ENCODE data around the gene NRG3.

NRG3 gene

DNA sequence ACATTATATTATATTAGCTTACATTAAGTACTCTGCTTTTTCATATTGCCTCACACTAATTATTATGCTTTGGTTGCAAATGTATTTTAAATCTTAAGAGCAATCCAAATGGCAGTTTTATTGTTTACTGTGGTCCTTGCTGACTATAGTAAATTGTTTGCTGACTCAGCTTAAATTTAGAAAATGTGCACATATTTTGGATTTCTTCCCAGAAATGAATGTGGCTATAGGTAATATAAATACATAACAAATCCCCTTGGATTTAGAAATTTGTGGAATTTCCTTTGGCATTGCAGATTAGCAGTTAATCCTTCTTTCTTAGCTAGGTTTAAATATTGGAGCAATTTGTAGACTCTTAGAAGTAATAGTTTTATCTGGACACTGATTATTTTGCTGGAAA is 565.8 kb downstream of the NRG3 start:
- Histone ChIP-seq H3K27ac (ENCODE audit: low read length) (no peak overlapping the region), H3K36me3 (ENCODE audit: control insufficient read depth in 1 of 2, insufficient read depth in 2 of 2, low read length in 2 of 2) (no peaks in the 10 kb centered on the region), H3K4me1 (ENCODE audit: control insufficient read depth in 1 of 2, insufficient read depth in 2 of 2, low read length in 2 of 2) (no peaks in the 10 kb centered on the region), H3K9me3 (ENCODE audit: control insufficient read depth in 1 of 2, low read length in 2 of 2) (peaks cover 0 to 4% of the 10 kb centered on the region in 2 donors), H3K27me3 (ENCODE audit: low read depth, low read length) (no peaks in the 10 kb centered on the region), H3K4me3 (ENCODE audit: low read depth in 1 of 2, low read length in 2 of 2) (no peak overlapping the region)

DNA sequence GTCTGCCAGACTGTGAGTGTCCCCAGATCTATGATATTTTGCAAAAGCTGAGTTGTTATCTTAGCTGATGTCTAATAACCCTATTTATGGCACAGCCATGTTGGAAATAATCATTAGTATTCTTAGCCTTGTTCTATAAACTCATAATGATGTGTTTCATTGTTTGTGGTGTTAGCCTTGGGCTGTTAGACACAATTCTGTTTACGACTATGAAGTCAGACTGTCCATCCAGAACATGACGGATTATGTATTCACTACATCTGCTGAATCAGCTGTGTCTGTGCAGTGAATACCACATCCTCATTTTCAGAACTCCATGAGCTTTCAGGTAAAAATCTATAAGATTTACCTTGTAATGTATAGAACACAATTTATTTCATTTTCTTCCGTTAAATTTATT is 577.1 kb downstream of the NRG3 start:
- no peaks in the 10 kb centered on the region for H3K4me1 ChIP-seq (ENCODE audit: control insufficient read depth in 1 of 2, insufficient read depth in 2 of 2, low read length in 2 of 2)
- no peak overlapping the region for H3K27ac ChIP-seq (ENCODE audit: low read length)
- H3K9me3 ChIP-seq (ENCODE audit: control insufficient read depth in 1 of 2, low read length in 2 of 2), result no peaks in the 10 kb centered on the region
- no peak overlapping the region for H3K4me3 ChIP-seq (ENCODE audit: low read depth in 1 of 2, low read length in 2 of 2)
- H3K36me3 ChIP-seq (ENCODE audit: control insufficient read depth in 1 of 2, insufficient read depth in 2 of 2, low read length in 2 of 2), result no peaks in the 10 kb centered on the region
- no peaks in the 10 kb centered on the region for H3K27me3 ChIP-seq (ENCODE audit: low read depth, low read length)

DNA sequence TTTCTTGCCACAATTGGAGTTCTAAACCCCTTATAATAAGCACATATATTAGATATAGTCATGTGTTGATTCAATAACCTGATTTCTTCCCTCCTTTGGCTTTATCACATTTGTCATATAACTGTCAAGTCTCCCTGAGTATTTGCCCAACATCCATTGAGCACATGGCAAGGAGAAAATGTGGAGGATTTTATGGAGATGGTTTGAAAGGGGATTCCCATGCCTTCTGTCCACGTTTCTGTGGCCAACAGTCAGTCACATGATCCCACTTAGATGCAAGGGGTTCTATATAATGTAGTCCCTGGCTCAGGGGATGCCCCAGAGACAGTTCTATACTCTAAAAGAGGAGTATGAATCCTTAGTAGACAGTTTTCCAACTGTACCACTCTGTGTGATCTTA is 577.7 kb downstream of the NRG3 start:
- Histone ChIP-seq H3K27me3 (ENCODE audit: low read depth, low read length) (no peaks in the 10 kb centered on the region), H3K9me3 (ENCODE audit: control insufficient read depth in 1 of 2, low read length in 2 of 2) (no peaks in the 10 kb centered on the region), H3K4me1 (ENCODE audit: control insufficient read depth in 1 of 2, insufficient read depth in 2 of 2, low read length in 2 of 2) (no peaks in the 10 kb centered on the region), H3K27ac (ENCODE audit: low read length) (no peak overlapping the region), H3K4me3 (ENCODE audit: low read depth in 1 of 2, low read length in 2 of 2) (no peak overlapping the region), H3K36me3 (ENCODE audit: control insufficient read depth in 1 of 2, insufficient read depth in 2 of 2, low read length in 2 of 2) (no peaks in the 10 kb centered on the region)

DNA sequence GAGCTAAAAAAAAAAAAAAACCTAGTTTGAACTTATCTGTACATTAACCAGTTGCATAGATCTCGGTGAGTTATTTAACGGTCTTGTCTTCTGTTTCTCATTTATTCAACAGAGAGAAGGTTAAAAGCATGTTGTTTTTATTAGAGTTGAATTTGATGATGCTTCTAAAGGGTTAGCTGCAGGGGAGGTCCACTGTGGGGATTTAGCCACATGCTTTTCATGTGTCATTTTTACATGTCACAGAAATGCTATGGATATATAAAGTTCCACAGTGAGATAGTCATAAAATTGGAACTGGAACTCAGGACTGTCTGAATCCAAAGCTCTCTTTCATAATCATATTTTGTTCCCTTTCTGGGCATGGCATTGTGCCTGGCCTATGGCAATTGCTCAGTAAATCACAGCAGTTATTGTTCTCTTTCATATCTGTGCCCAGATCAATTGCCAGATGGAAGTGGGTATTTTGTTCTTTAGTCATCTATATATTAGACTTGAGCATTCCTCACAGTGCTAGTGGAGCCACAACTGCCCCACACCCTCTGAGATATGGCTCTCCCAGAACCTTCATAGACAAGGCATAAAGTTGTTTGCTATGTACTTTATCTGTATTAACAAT is 578.8 kb downstream of the NRG3 start:
- Histone ChIP-seq H3K4me1 (ENCODE audit: control insufficient read depth in 1 of 2, insufficient read depth in 2 of 2, low read length in 2 of 2) (no peaks in the 10 kb centered on the region), H3K27ac (ENCODE audit: low read length) (no peak overlapping the region), H3K36me3 (ENCODE audit: control insufficient read depth in 1 of 2, insufficient read depth in 2 of 2, low read length in 2 of 2) (no peaks in the 10 kb centered on the region), H3K27me3 (ENCODE audit: low read depth, low read length) (no peaks in the 10 kb centered on the region), H3K9me3 (ENCODE audit: control insufficient read depth in 1 of 2, low read length in 2 of 2) (no peaks in the 10 kb centered on the region), H3K4me3 (ENCODE audit: low read depth in 1 of 2, low read length in 2 of 2) (no peak overlapping the region)

DNA sequence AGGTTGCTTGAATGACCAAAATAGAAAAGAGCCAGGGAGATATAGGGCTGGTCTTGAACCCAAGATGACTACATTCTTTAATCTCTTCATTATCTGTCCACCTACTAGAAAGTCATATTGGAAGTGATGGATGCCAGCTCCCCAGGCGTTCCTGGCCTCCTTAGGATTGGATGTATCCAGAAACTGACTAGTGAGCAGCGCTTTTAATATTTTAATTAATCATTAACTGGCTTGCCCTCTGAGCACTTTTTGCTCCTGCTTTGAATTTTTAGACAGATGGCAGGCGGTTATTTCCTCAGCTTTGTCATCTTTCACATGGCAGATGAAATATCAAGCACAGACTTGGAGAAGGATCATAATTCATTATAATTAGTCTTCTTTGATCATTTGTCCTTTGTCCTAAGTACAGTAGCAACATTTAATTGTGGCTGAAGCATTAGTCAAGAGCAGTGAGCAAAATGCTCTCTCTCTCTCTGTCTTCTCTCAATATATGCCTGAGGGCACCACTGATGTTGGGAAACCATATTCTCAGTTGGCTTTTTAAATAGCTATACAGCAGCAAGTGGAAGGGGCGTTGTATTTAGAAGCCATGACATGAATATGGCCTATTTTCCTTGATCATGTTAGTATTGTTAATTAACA is 588.0 kb downstream of the NRG3 start:
- H3K27ac ChIP-seq (ENCODE audit: low read length), result no peak overlapping the region
- H3K9me3 ChIP-seq (ENCODE audit: control insufficient read depth in 1 of 2, low read length in 2 of 2), result no peaks in the 10 kb centered on the region
- no peaks in the 10 kb centered on the region for H3K4me1 ChIP-seq (ENCODE audit: control insufficient read depth in 1 of 2, insufficient read depth in 2 of 2, low read length in 2 of 2)
- no peaks in the 10 kb centered on the region for H3K36me3 ChIP-seq (ENCODE audit: control insufficient read depth in 1 of 2, insufficient read depth in 2 of 2, low read length in 2 of 2)
- H3K4me3 ChIP-seq (ENCODE audit: low read depth in 1 of 2, low read length in 2 of 2), result no peak overlapping the region
- H3K27me3 ChIP-seq (ENCODE audit: low read depth, low read length), result no peaks in the 10 kb centered on the region

DNA sequence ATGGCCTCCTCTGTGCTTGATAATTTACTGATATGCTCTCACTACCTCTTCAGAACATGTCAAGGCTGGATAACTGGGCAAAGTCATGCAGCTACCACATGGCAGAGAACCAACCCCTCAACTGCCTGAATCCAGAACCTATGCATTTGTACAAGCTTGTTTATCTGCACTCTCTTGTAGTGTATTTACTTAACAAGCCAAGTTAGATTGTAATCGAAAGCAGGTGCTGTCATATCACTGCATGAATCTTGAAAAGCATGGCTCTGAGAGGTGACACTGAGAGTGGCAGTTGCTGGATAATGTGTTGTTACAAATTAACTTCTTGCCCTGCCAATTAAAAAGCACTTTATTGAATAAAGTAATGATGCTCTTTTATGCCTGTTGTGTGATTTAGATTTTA is 588.6 kb downstream of the NRG3 start:
- Histone ChIP-seq H3K27ac (ENCODE audit: low read length) (no peak overlapping the region), H3K27me3 (ENCODE audit: low read depth, low read length) (no peaks in the 10 kb centered on the region), H3K9me3 (ENCODE audit: control insufficient read depth in 1 of 2, low read length in 2 of 2) (no peaks in the 10 kb centered on the region), H3K4me1 (ENCODE audit: control insufficient read depth in 1 of 2, insufficient read depth in 2 of 2, low read length in 2 of 2) (no peaks in the 10 kb centered on the region), H3K36me3 (ENCODE audit: control insufficient read depth in 1 of 2, insufficient read depth in 2 of 2, low read length in 2 of 2) (no peaks in the 10 kb centered on the region), H3K4me3 (ENCODE audit: low read depth in 1 of 2, low read length in 2 of 2) (no peak overlapping the region)

DNA sequence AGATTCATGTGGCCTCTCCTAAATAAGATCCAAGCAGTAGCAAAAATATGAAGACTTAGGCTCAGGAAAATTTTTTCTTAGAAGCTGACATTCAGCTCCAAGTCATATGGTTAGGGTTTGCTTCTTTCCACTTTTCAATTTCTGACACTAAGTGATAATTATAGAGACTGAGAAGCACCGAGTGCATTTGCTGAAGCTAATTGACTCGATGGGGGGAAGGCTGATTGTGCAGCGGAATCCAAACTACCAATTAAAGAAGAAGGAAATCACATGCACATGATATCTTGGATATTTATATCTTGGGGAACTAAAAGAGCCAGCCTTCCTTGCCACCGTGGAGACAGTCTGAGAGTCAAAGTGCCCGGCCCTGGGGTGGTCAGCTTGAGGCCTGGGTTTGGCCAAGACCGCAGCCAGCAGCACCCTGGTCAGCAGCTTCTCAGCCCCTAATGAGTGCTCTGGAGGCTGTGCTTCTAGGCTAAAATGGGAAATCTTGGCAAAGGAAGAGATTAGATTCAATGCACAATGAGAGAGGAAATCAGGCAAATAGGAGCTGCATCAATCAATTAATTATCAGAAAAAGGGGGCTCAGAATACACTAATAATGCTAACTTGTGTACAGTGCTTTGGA is 589.3 kb downstream of the NRG3 start:
- Histone ChIP-seq H3K9me3 (ENCODE audit: control insufficient read depth in 1 of 2, low read length in 2 of 2) (no peaks in the 10 kb centered on the region), H3K4me3 (ENCODE audit: low read depth in 1 of 2, low read length in 2 of 2) (no peak overlapping the region), H3K36me3 (ENCODE audit: control insufficient read depth in 1 of 2, insufficient read depth in 2 of 2, low read length in 2 of 2) (no peaks in the 10 kb centered on the region), H3K4me1 (ENCODE audit: control insufficient read depth in 1 of 2, insufficient read depth in 2 of 2, low read length in 2 of 2) (no peaks in the 10 kb centered on the region), H3K27ac (ENCODE audit: low read length) (no peak overlapping the region), H3K27me3 (ENCODE audit: low read depth, low read length) (no peaks in the 10 kb centered on the region)

DNA sequence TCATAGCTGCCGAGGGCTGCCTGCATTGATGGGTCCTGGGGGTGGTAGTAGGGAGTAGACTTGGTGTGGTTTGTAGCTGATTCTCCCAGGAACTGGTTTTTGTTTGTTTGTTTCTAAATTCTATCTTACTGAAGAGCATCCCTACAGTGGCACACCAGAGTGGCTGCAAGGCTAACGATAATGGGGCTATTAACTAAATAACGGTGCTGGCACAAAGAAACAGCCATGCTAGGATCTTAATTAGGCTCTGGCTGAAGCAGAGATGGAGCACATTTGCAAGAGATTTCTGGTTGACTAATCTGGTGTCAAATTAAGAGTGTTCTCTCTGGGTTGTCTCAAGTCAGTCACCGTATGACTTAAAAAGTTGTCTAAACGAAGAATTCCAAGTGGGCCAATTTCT is 590.0 kb downstream of the NRG3 start:
- H3K27me3 ChIP-seq (ENCODE audit: low read depth, low read length), result no peaks in the 10 kb centered on the region
- no peaks in the 10 kb centered on the region for H3K36me3 ChIP-seq (ENCODE audit: control insufficient read depth in 1 of 2, insufficient read depth in 2 of 2, low read length in 2 of 2)
- no peak overlapping the region for H3K27ac ChIP-seq (ENCODE audit: low read length)

DNA sequence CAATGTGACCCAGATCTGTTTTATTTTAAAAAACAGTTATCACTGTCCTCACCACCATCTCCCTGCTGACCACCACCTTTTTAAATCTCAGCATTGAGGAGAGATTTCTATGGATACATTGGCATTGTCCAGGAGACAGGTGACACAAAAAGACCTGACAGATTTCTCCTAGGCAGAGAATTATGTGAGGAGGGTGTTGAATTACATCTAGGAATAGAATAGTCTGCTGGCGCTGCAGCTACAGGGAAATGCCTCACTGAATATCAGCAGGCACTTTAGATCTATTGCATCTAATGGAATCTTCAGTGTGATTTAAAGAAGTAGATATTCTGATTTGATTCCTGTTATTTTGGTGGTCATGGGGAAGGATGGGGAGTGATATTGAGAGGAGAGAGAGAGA is 593.5 kb downstream of the NRG3 start:
- Histone ChIP-seq H3K27me3 (ENCODE audit: low read depth, low read length) (no peaks in the 10 kb centered on the region), H3K9me3 (ENCODE audit: control insufficient read depth in 1 of 2, low read length in 2 of 2) (no peaks in the 10 kb centered on the region), H3K36me3 (ENCODE audit: control insufficient read depth in 1 of 2, insufficient read depth in 2 of 2, low read length in 2 of 2) (no peaks in the 10 kb centered on the region), H3K4me1 (ENCODE audit: control insufficient read depth in 1 of 2, insufficient read depth in 2 of 2, low read length in 2 of 2) (no peaks in the 10 kb centered on the region), H3K27ac (ENCODE audit: low read length) (no peak overlapping the region), H3K4me3 (ENCODE audit: low read depth in 1 of 2, low read length in 2 of 2) (no peak overlapping the region)

More for the DNA sequence above, 590.0 kb downstream of the NRG3 start:
- H3K4me1 ChIP-seq (ENCODE audit: control insufficient read depth in 1 of 2, insufficient read depth in 2 of 2, low read length in 2 of 2), result no peaks in the 10 kb centered on the region
- no peaks in the 10 kb centered on the region for H3K9me3 ChIP-seq (ENCODE audit: control insufficient read depth in 1 of 2, low read length in 2 of 2)
- no peak overlapping the region for H3K4me3 ChIP-seq (ENCODE audit: low read depth in 1 of 2, low read length in 2 of 2)

DNA sequence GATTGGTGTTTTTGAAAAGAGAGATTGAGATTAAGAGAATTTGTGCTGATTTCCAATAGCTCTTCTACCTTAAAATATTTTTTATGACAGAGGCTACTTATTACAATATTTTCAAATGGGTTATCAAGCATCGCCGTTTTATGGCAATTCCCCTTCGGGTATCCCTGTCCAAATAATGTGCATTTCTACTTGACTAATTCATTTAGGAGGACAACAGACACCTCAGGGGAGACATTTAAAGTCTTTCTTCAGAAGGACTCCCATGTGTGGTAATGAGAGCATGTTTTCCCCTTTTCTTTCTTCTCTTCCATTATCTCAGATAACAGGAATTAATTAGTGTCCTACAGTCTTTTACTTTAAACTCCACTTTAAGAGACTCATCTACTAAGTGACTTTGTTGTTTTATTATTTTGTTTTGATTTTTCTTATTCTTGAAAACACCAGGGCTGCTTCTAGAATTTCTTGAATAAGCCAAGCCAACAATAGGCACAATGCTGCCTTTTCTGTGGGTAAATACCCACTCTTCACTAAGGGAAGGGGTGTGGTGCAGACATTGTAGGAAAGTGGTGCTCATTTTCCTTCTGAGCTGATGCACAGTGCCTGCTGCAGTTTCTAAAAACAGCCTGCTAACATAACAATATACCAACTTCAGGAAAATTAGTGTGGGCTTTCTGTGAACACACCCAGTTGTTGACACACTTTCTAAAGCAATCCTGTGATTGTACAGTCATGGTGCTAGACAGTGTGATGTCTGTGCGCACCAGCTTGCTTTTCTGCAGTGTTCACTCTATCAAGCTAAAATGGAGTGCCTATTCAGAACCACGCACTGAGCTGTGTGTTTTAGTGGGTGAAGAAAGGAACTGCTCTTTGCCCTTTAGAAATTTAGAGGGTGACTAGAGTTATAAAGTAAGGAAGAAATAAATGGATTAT is 597.7 kb downstream of the NRG3 start:
- Histone ChIP-seq H3K27ac (ENCODE audit: low read length) (no peak overlapping the region), H3K27me3 (ENCODE audit: low read depth, low read length) (no peaks in the 10 kb centered on the region), H3K36me3 (ENCODE audit: control insufficient read depth in 1 of 2, insufficient read depth in 2 of 2, low read length in 2 of 2) (no peaks in the 10 kb centered on the region), H3K9me3 (ENCODE audit: control insufficient read depth in 1 of 2, low read length in 2 of 2) (no peaks in the 10 kb centered on the region), H3K4me3 (ENCODE audit: low read depth in 1 of 2, low read length in 2 of 2) (no peak overlapping the region), H3K4me1 (ENCODE audit: control insufficient read depth in 1 of 2, insufficient read depth in 2 of 2, low read length in 2 of 2) (no peaks in the 10 kb centered on the region)

DNA sequence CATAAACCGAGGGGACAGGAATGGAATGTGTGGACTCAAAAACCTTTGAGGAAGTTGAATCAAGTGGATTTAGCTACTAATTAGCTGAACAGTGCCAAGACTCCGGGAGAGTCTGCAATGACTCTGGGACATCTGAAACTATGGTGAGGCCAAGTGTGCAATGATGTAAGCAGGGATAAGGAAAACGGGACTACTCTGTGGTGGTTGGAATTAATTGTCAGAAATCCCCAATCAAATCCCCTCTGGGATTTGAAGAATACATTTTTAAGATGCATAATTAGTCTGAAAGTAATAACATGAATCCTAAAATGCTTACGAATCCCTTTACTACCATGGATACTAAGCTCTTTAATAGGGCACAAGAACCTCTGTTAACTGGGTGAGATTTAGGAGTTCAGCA is 602.8 kb downstream of the NRG3 start:
- H3K4me3 ChIP-seq (ENCODE audit: low read depth in 1 of 2, low read length in 2 of 2), result no peak overlapping the region
- H3K36me3 ChIP-seq (ENCODE audit: control insufficient read depth in 1 of 2, insufficient read depth in 2 of 2, low read length in 2 of 2), result no peaks in the 10 kb centered on the region
- H3K4me1 ChIP-seq (ENCODE audit: control insufficient read depth in 1 of 2, insufficient read depth in 2 of 2, low read length in 2 of 2), result no peaks in the 10 kb centered on the region
- H3K27ac ChIP-seq (ENCODE audit: low read length), result no peak overlapping the region
- no peaks in the 10 kb centered on the region for H3K9me3 ChIP-seq (ENCODE audit: control insufficient read depth in 1 of 2, low read length in 2 of 2)
- H3K27me3 ChIP-seq (ENCODE audit: low read depth, low read length), result no peaks in the 10 kb centered on the region

All from muscle layer of duodenum (tissue), 2 donors.